ENCODE measurements around the gene SUB1. TPM values are rescaled to one million over a fixed set of nuclear protein-coding genes. Genes with fewer than 3 reads are reported as not detected.

Gene SUB1
- total RNA-seq, 3 donors from 2014 or later (not counting 1 experiment from before 2014, with no cell fraction given) = 330 to 352 (median 338) TPM

DNA sequence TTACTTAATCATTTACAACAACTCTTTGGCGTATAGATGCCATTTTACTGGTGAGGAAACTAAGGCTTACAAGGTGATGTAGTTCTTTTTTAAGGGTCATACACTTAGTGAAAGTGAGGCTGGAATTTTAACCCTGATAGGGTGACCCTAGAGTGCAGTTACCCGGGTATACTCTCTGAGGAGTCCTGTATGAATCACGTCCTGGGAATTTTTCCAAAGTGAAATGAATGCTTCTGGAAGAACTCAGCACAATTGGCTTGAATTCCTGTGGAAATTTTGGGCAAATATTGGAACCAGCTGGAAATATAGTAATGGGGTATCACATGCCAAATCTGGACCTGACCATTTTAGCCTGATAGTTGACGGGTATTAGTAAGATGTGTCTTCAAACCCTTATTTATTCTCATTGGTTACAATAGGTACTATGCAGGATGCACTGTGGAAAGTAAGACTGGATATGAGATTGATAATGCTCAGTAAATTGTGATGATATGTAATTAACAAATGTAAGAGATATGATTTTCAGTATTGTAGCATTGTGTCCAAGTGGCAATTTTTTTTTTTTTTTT is 14.8 kb downstream of the SUB1 start:
- ATAC-seq = no peak
- peak overlapping the region; percentile 6 to 57 for H3K27ac Mint-ChIP-seq
- Histone ChIP-seq H3K4me3 (ENCODE audit: low read length) (no peak overlapping the region), H3K27me3 (ENCODE audit: control insufficient read depth, insufficient read depth, low read length) (no peaks in the 10 kb centered on the region), H3K9me3 (ENCODE audit: control insufficient read depth, insufficient read depth, low read length) (no peaks in the 10 kb centered on the region), H3K4me1 (ENCODE audit: control insufficient read depth, insufficient read depth, low read length) (peaks cover 3% of the 10 kb centered on the region), H3K27ac (ENCODE audit: low read length) (no peak overlapping the region), H3K36me3 (ENCODE audit: control insufficient read depth, insufficient read depth, low read length) (peaks cover 90% of the 10 kb centered on the region)
- H3K27me3 Mint-ChIP-seq (ENCODE audit: low read depth in 2 of 2) = no peaks in the 10 kb centered on the region
- TF ChIP-seq CTCF (IDR thresholded peaks at IDR 0.05) = no peak
- WGBS (ENCODE audit: insufficient coverage) = 100% methylated on average over 3 of the region's 4 CpGs
- H3K4me3 Mint-ChIP-seq = no peak overlapping the region
- H3K4me1 Mint-ChIP-seq = peaks cover 50 to 62% of the 10 kb centered on the region in 2 donors
- H3K9me3 Mint-ChIP-seq = no peaks in the 10 kb centered on the region
- H3K36me3 Mint-ChIP-seq = peaks cover 51% of the 10 kb centered on the region
- no peak for DNase-seq
- intact Hi-C loops (cut with micrococcal nuclease) = no loop called here

- intact Hi-C loops (cut with micrococcal nuclease) = no loop called here
- Mint-ChIP-seq H3K27ac (peak overlapping the region in 1 of 2 donors; percentile 77), H3K4me3 (peak overlapping the region; percentile 2), H3K36me3 (peaks cover 38% of the 10 kb centered on the region), H3K9me3 (no peaks in the 10 kb centered on the region), H3K27me3 (ENCODE audit: low read depth in 2 of 2) (no peaks in the 10 kb centered on the region), H3K4me1 (peaks cover 39 to 47% of the 10 kb centered on the region in 2 donors)
- no CpG with 5 or more reads among the region's 1 CpG for WGBS (ENCODE audit: insufficient coverage)
- no peak for ATAC-seq
- Histone ChIP-seq H3K9me3 (ENCODE audit: control insufficient read depth, insufficient read depth, low read length) (no peaks in the 10 kb centered on the region), H3K4me3 (ENCODE audit: low read length) (no peak overlapping the region), H3K27ac (ENCODE audit: low read length) (no peak overlapping the region), H3K36me3 (ENCODE audit: control insufficient read depth, insufficient read depth, low read length) (peaks cover 77% of the 10 kb centered on the region), H3K27me3 (ENCODE audit: control insufficient read depth, insufficient read depth, low read length) (no peaks in the 10 kb centered on the region), H3K4me1 (ENCODE audit: control insufficient read depth, insufficient read depth, low read length) (peaks cover 3% of the 10 kb centered on the region)
- TF ChIP-seq CTCF (IDR thresholded peaks at IDR 0.05) = no peak
- no peak for DNase-seq
Measured at GRCh38 chr5:32601623-32602295, 16.4 kb downstream of the SUB1 start.

GRCh38 chr5:32602906-32603305 is 17.5 kb downstream of the SUB1 start:
- no peak overlapping the region for H3K4me3 Mint-ChIP-seq
- H3K4me1 ChIP-seq (ENCODE audit: control insufficient read depth, insufficient read depth, low read length) = peaks cover 3% of the 10 kb centered on the region
- H3K27ac ChIP-seq (ENCODE audit: low read length) = no peak overlapping the region
- intact Hi-C loops (cut with micrococcal nuclease) = no loop called here
- peaks cover 38% of the 10 kb centered on the region for H3K36me3 Mint-ChIP-seq
- peak overlapping the region in 1 of 2 donors; percentile 69 for H3K27ac Mint-ChIP-seq
- no peaks in the 10 kb centered on the region for H3K27me3 ChIP-seq (ENCODE audit: control insufficient read depth, insufficient read depth, low read length)
- H3K36me3 ChIP-seq (ENCODE audit: control insufficient read depth, insufficient read depth, low read length) = peaks cover 69% of the 10 kb centered on the region
- no peak overlapping the region for H3K4me3 ChIP-seq (ENCODE audit: low read length)
- no peaks in the 10 kb centered on the region for H3K9me3 ChIP-seq (ENCODE audit: control insufficient read depth, insufficient read depth, low read length)
- DNase-seq (no peak), ATAC-seq (no peak)
- WGBS (ENCODE audit: insufficient coverage) = 100% methylated on average over 2 of the region's 2 CpGs
- H3K27me3 Mint-ChIP-seq (ENCODE audit: low read depth in 2 of 2) = no peaks in the 10 kb centered on the region
- TF ChIP-seq CTCF (IDR thresholded peaks at IDR 0.05) = no peak
- peaks cover 30 to 39% of the 10 kb centered on the region in 2 donors for H3K4me1 Mint-ChIP-seq
- H3K9me3 Mint-ChIP-seq = no peaks in the 10 kb centered on the region
